KOPT-K1 (cell line): Measurements from ENCODE around the gene SYCP2.
"Not testable (repeated sequence)": the region's sequence is repeated elsewhere in the genome, so short reads cannot be mapped to it uniquely, and the experiment has no call there.

ENCODE experiments used
- H3K27ac ChIP-seq: fragments of 200-600 bp; sonication (generic); 2 replicates; pipeline ENCODE4 v1.5.1; 2016; ENCODE audit warnings: antibody characterized with exemption, mild to moderate bottlenecking, low read depth, low read length; ENCODE audit not compliant: poor library complexity, severe bottlenecking
- H3K36me3 ChIP-seq: fragments of 200-600 bp; sonication (generic); 2 replicates; pipeline ENCODE4 v1.5.1; 2017; ENCODE audit warnings: antibody characterized with exemption, mild to moderate bottlenecking, low read length, moderate library complexity; ENCODE audit not compliant: insufficient read depth
- H3K9me3 ChIP-seq: fragments of 200-600 bp; sonication (generic); 2 replicates; pipeline ENCODE4 v1.5.1; 2017; ENCODE audit warnings: antibody characterized with exemption, low read length, mild to moderate bottlenecking; ENCODE audit not compliant: insufficient read depth, poor library complexity, severe bottlenecking

SYCP2 gene, protein sequence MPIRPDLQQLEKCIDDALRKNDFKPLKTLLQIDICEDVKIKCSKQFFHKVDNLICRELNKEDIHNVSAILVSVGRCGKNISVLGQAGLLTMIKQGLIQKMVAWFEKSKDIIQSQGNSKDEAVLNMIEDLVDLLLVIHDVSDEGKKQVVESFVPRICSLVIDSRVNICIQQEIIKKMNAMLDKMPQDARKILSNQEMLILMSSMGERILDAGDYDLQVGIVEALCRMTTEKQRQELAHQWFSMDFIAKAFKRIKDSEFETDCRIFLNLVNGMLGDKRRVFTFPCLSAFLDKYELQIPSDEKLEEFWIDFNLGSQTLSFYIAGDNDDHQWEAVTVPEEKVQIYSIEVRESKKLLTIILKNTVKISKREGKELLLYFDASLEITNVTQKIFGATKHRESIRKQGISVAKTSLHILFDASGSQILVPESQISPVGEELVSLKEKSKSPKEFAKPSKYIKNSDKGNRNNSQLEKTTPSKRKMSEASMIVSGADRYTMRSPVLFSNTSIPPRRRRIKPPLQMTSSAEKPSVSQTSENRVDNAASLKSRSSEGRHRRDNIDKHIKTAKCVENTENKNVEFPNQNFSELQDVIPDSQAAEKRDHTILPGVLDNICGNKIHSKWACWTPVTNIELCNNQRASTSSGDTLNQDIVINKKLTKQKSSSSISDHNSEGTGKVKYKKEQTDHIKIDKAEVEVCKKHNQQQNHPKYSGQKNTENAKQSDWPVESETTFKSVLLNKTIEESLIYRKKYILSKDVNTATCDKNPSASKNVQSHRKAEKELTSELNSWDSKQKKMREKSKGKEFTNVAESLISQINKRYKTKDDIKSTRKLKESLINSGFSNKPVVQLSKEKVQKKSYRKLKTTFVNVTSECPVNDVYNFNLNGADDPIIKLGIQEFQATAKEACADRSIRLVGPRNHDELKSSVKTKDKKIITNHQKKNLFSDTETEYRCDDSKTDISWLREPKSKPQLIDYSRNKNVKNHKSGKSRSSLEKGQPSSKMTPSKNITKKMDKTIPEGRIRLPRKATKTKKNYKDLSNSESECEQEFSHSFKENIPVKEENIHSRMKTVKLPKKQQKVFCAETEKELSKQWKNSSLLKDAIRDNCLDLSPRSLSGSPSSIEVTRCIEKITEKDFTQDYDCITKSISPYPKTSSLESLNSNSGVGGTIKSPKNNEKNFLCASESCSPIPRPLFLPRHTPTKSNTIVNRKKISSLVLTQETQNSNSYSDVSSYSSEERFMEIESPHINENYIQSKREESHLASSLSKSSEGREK (N-terminal part only)

DNA sequence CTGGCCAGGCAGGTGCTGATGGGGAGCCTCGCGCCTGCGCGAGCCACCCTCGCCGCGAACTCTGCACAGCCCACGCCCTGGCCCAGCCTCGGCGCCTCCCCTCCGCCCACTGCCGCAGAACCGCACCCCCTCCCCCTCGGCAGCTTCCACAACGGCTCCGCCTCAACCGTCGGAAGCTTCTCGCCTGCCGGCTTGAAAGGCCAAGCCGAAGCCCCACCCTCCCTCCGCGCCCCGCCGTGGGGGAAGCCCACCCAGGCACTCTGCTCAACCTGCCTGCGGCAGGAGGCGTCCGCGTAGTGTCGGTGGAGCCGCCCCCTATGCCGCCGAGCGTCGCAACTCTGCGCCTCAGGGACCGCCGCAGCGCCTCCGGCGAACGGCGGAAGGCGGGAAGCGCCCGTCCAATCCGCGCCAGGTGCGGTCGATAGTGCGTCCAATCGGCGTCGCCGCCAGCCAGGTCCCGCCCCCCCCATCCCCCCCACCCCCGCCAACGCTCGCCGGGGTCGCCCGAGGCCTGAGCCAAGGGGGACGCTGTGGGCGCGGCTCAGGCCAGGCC is at the start of gene SYCP2:
SYCP2 (minus strand) TSS at position 342 of the 553 bp plus-strand sequence. CDS start 11,224 bp downstream, outside the sequence.
- H3K27ac ChIP-seq: peak within 1 kb of the TSS; percentile 99
- no peaks in the 10 kb centered on the region for H3K9me3 ChIP-seq
- H3K36me3 ChIP-seq: peaks cover 10% of the 10 kb centered on the region

DNA sequence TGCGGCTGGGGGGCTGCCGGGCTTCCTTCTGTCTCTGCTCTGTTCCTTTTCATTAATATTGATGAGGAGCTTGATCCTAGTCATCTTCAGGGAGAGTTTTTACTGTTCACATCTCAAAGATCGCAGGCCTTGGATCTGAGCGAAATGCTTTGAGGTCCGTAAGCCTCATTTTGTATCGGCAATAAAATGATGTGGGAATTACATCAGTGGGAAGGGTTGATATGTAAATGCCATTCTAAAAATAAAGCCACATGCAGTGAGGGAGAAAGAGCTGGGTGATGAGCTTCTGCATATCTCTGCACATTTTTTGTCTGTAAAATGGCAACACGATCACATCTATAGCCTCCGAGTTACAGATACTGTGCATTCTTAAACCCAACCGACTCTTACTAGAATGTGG is 49.6 kb upstream of the SYCP2 start:
- H3K36me3 ChIP-seq: no peaks in the 10 kb centered on the region
- no peaks in the 10 kb centered on the region for H3K9me3 ChIP-seq
- no peak overlapping the region for H3K27ac ChIP-seq

DNA sequence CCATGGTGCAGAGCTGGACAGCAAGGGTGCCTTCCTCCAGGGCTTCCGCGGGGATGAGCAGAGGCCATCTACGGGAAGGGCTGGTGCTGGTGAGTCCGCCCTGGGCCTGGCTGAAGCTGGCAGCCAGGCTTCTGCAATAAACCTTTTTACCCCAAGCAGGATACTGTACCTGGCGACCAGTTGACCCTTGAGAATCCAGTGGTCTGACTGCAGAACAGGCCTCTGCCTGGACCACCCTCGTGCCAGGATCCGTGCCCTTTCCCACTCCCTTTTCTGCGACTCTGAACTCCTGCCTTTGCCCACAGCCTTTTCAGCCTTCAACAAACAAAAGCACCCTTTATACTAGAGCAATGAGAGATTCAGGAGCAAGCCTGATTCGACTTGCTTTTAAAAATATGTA is 43.6 kb upstream of the SYCP2 start:
- H3K27ac ChIP-seq: no peak overlapping the region
- no peaks in the 10 kb centered on the region for H3K36me3 ChIP-seq
- H3K9me3 ChIP-seq: no peaks in the 10 kb centered on the region

DNA sequence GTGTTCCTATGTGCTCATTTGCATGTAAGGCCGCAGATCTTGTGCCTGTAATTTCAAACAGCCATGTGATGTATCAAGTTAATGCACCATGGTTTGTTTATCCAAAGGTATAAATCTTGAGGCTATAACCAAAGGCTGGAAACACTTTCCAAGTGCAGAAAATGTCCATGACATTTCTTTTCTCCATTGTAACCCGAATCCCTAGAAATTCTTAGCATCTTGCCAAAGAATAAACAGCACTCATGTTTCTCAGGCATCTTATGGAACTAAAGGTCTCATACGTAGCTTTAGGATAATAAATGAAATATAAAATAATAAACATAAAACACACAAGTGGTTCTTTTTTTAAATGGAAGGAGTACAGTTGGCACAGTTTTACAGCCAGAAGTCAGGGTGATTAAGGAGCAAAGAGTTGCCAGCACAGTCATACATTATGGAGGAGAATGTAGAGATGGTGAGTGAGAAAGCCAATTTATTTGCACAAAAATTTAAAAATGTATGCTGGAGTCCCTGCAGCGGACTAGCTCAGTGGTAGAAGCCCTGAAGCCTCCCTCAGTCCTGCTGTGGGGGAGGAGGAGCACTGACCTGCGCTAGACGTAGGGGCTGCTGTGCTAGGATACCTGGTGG is 42.8 kb upstream of the SYCP2 start:
- no peaks in the 10 kb centered on the region for H3K9me3 ChIP-seq
- H3K36me3 ChIP-seq: no peaks in the 10 kb centered on the region
- no peak overlapping the region for H3K27ac ChIP-seq

DNA sequence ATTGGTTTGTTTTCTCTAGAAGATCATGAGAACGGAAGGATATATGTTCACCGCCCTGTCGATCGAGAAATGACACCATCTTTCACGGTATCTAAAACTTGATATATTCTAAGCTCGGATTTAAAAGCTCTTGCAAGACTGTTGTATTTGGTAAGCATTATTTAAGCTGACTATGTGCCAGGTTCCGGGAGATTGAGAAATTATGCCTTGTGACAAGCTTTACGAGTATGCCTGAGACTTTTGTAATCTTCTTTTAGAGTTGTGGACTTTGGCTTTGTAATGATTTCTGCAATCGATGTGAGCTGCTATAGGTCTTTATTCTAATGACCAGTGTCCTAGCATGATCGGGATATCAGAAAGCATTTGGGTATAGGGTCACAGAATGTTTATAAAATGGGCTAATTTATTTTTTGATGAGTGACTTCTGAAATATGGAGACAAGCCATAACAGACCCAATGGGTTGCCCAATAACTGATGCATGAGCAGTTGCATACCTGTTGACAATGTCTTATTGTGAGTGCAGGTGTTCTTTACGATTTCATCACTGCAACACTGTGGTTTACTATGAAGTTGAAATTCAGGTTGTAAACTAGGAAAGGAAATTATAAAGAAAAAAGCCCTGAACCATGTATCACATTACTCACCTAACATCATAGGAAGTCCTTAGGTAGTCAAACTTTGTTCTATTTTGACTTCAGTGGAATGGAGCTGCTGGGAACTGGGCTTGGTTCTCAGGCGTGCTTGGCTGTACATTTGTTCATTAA is 38.8 kb upstream of the SYCP2 start:
- H3K36me3 ChIP-seq: no peaks in the 10 kb centered on the region
- H3K9me3 ChIP-seq: no peaks in the 10 kb centered on the region
- no peak overlapping the region for H3K27ac ChIP-seq

DNA sequence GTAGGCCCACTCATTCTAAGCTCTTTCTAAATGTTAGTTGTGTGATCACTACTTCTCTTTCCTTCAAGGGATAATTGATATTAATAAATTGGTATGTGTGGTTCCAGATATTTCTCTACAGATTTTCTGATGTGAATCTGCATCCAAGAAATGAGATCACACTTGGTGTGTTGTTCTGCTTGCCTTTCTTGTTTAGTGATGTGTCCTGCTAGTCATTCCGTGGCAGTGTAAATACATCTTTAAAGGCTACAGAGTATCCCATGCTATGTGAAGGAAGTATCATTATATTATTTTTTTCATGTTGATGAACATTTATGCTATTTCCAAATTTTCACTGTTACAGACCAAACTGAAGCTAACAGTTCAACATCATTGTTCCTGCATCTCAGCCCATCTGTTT is 38.0 kb upstream of the SYCP2 start:
- Histone ChIP-seq H3K27ac (no peak overlapping the region), H3K36me3 (no peaks in the 10 kb centered on the region), H3K9me3 (no peaks in the 10 kb centered on the region)

DNA sequence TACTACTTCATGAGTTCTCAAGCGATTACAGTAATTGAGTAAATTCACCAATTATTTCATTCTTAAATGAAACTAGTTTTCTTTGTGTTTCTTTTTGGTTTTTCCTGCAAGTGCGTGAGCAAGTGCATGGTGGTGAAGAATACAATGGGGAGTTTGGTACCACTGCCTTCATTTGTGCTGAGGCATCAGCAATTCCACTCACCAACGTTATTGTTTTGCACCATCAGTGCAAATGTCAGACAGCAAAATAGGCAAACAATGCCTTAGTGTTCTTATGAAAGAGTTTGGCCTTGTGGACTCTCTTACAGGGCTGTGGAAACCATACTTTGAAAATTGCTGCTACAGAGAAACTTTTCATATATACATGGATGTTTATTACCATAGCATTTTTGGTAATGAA is 33.0 kb upstream of the SYCP2 start:
- H3K27ac ChIP-seq: no peak overlapping the region
- H3K9me3 ChIP-seq: no peaks in the 10 kb centered on the region
- H3K36me3 ChIP-seq: no peaks in the 10 kb centered on the region

DNA sequence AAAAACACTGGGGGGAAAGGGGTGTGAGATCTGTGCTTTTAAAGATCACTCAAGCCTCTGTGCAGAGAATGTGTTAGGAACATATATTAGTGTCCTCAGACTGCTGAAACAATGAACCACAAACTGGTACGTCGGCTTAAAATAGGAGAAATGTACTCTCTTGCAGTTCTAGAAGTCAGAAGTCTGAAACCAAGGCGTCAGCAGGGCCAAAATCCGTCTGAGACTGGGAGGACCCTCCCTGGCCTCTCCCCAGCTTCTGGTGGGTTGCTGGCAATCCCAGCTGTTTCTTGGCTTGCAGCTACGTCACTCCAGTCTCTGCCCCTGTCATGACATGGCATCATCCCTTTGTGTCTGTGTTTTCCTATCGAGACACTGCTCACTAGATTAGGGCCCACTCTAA is 28.7 kb upstream of the SYCP2 start:
- Histone ChIP-seq H3K36me3 (no peaks in the 10 kb centered on the region), H3K9me3 (no peaks in the 10 kb centered on the region), H3K27ac (no peak overlapping the region)

DNA sequence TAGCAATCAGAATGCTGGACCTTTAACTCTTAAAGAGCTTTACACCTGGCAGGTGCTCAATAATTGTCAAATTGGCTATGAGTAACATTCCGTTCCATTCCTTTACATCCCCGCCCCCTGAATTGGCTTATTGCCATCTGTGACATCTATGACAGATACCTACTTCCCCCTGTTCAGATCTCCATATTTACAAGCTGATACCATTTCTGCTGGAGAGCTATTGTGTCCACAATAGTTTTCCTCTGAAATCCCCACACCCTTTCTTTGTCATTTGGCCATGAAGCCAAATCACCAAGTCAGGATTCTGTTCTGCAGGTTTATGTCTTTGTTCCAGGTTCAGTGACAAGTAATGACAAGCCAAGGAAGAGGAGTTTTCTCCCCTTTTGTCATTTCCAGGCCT is 28.0 kb upstream of the SYCP2 start:
- Histone ChIP-seq H3K9me3 (no peaks in the 10 kb centered on the region), H3K27ac (no peak overlapping the region), H3K36me3 (no peaks in the 10 kb centered on the region)

DNA sequence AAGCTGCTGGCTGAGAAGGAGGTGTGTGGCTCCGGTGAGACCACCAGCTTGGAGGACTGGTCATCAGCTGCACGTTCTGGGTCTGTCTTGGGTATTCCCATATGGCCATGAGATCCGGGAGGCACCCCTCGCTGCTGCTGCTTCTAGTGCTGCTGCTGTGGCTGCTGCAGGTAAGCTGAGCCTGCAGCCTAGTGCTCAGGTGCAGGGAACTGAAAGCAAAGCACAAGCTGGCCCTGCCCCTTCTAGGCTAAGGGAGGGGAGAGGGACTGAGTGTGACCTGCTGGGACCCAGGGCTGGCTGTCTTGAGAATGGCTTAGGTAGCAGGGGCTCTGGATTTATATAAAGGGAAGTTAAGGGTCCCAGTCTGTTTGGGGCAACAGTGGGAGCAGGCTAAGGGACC is 25.2 kb upstream of the SYCP2 start:
- H3K9me3 ChIP-seq: no peaks in the 10 kb centered on the region
- H3K36me3 ChIP-seq: no peaks in the 10 kb centered on the region
- H3K27ac ChIP-seq: no peak overlapping the region

DNA sequence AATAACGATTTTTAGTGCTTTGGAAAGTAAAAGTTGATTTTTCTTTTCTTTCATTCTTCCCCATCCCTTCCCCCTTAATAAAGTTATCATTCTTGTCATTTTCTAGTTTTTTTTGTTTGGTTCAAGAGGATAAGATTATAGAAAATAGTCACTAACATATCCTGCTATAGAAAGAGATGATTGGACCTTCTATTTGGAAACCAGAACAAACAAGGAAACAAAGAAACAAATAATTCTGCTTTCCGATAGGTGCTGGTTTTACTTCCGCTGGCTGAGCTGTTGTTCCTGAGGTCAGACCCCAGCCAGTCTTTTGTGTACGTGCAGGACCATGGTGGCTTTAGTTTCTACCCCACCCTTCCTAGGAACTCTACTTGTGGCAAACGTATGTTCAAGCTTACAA is 24.7 kb upstream of the SYCP2 start, which contains the start of gene CDH26:
CDH26 (plus strand) TSS at position 301 of the 400 bp plus-strand sequence. CDS start 304 bp downstream, outside the sequence.
- Histone ChIP-seq H3K27ac (no peak within 1 kb of the TSS), H3K9me3 (no peaks in the 10 kb centered on the region), H3K36me3 (no peaks in the 10 kb centered on the region)

DNA sequence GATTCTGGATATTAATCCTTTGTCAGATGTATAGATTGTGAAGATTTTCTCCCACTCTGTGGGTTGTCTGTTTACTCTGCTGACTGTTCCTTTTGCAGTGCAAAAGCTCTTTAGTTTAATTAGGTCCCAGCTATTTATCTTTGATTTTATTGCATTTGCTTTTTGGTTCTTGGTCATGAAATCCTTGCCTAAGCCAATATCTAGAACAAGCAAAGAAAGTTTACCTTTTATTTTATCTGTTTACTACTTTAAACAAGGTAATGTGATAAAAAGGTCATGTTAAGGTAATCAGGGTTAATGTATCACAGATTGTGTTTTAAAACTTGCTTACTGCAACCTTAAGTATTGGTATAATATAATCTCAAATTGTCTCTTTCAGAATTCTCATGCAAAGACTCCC is 24.1 kb upstream of the SYCP2 start:
- H3K36me3 ChIP-seq, H3K27ac ChIP-seq, H3K9me3 ChIP-seq: not testable (repeated sequence)

DNA sequence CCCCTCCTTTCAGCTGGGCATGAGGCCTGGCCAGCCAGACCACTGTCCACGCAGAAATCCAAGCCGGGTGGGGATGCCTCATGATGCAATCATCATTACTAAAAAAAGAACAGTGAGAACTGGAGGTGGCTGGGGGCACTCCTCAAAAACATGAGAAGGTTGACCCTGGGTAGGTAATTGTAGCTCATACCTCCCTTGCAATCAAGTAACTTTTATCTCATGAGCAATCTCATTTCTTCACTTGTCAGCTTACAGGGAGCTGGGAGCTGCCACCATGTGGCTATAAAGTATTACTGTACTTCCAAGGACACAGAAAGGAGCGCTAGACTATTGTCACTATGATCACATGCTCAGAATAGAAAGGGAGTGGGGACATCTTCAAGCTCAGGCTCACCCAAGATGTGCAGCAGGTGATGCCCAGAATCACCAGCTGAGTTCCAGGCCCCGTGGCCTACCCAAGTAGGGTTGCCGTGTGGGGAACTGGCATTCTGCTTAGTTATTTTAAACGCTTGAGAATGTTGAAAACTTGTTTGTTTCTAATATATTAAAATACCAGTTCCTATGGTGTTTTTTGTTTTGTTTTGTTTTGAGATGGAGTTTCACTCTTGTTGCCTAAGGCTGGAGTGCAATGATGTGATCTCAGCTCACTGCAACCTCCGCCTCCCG is 21.8 kb upstream of the SYCP2 start:
- no peaks in the 10 kb centered on the region for H3K9me3 ChIP-seq
- no peak overlapping the region for H3K27ac ChIP-seq
- peaks cover 5% of the 10 kb centered on the region; the same call in 1 of the 2 replicates for H3K36me3 ChIP-seq
